A172 (cell line): ENCODE results near the gene TNP2. TPM values are rescaled to one million over a fixed set of nuclear protein-coding genes. Genes with fewer than 3 reads are reported as not detected.

Experiments used
- DNase-seq: peaks from one replicate; pipeline ENCODE4 v3.0.0-alpha.2; 2015; ENCODE audit warnings: low spot score
- total RNA-seq: library from RNA; depleted of rRNA; stranded (reverse); fragments of >200 nt; shearing (Covaris generic); gene quantifications from 2 replicates; pipeline ENCODE4 v1.2.3, GENCODE V29; 2014

TNP2 gene
- total RNA-seq, 1 experiment from 2014 or later = not detected

DNA sequence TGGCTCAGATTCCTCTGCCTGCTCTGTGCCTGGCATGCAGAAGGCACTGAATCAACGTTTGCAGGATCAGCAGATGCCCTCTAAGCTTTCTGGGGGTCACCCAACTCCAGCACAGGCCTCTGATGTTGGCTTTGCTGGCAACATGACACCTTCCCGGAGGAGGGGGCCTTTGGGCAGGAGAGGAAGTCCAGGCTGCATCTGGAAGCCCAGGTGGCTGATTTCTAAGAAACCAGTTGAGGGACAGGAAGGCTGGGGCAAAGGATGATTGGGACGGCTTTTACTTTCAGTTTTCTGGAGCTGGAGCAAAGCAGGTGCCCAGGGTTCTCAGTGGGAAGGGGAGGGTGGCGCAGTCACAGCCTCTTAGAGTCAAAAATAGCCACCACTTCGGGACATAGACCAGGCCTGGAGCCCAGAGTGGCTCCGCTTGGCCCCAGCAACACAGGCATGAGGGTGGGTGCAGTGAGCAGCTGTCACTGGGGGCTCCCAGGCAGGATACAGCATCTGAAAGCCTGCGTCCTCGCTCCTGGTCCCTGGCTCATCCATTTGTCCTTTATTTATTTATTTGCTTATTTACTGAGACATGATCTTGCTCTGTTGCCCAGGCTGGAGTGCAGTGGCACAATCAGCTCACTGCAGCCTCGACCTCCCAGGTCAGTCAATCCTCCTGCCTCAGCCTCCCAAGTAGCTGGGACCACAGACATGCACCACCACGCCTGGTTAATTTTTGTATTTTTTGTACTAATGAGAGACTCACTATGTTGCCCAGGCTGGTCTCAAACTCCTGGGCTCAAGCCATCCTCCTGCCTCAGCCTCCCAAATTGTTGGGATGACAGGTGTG is 28.3 kb downstream of the TNP2 start:
- DNase-seq = no peak

DNA sequence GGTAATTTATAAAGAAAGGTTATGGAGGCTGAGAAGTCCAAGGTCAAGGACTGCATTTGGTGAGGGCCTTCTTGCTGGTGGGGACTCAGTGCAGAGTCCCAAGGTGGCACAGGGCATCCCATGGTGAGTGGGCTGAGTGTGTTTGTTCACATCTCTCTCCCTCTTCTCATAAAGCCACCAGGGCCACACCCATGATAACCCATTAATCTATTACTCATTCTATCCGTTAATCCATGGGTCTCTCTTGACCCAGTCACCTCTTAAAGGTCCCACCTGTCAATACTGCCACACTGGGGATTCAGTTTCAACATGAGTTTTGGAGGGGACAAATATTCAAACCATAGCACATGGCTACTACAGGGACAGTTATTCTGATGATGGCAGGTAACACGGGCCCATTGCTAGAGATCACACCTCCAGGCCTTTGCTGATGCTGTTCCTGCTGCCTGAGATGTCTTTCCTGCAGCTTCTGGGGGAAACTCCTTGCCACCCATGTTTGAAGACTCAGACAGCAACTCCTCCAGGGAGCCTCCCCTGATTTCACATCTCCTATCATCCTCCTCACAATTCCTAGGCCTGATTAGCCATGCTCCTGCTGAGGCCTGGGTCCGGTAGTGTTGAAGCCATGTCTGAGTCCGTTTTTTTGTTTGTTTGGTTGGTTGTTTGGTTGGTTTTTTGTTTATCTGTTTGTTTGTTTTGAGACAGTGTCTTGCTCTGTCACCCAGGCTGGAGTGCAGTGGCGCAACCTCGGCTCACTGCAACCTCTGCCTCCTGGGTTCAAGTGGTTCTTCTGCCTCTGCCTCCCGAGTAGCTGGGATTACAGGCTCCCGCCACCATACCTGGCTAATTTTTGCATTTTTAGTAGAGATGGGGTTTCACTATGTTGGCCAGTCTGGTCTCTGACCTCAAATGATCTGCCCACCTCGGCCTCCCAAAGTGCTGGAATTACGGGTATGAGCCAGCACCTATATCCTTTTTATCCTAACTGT is 29.2 kb downstream of the TNP2 start:
- no peak for DNase-seq

DNA sequence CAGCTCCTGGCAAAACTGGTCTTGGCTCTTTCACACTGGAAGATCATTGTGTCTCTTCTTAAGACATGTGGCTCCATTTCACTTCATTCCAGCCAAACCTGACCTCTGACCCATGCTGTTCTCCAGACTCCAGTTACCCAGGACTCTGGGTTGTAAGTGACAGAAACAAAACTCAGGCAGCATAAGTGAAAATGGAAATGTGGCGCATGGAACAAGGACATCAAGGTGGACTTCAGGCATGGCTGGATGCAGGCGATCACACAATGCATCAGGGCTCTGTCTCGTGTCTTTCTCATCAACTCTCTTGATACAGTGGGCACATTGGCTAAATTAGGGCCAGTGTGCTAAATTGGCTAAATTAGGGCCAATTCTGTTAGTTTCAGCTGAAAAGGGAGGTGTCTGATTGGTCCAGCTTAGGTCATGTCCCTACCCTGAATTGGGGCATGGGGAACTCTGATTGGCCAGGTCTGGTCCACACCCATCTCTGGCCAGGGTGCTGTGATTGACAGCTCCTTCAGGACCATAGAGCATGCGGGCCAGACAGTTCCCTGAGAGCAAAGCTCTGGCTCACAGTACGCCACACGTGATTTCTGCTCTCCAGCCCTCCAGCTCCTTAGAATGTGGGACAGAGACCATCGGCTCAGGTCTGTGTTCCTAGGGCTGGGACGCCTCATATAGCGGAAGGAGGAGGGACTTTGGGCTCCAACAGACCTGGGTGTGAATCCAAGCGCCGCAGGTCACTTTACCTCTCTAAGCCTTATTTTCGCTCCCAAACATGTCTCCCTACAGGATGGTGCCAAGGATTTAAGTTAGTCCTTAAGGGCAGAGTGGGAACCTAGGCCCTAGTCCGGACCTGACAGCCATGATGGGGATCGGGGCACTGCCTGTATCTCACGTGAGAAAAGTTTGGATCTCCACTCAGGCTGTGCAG is 30.6 kb downstream of the TNP2 start:
- no peak for DNase-seq

DNA sequence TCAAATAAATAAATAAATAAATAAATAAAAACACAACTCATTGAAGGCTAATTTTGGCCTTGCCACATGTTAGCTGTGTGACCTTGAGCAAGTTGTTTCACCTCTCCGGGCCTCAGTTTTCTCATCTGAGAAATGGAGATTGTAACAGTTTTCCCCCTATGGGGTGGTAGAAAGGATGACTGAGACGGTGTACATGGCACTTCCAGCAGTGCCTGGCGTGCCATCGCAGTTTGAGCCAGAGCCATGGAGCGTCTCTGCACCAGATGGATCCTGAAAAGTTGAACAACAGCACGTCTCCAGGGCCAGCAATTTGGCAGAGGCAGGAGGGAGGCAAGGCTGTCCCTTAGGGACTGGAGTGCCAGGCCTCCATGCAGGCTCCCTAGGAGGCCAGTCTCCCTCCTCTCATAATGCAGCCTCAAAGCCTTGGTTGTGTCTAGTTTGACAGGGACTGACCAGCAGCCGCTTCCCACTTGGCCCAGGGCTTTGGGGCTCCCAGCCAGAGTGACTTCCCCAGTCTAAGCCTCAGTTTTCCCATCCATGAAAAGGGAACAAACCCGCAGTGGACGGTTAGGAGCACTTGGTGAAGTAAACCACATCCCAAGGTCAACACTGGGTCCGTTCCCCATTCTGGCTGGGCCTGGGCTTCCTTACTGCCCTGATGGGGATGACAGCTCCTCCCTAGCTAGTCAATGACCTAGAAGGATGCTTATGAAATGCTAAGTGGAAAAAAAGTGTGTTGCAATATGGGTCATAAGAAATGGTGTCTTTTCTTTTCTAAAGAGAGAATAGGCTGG is 32.5 kb downstream of the TNP2 start:
- DNase-seq = no peak

DNA sequence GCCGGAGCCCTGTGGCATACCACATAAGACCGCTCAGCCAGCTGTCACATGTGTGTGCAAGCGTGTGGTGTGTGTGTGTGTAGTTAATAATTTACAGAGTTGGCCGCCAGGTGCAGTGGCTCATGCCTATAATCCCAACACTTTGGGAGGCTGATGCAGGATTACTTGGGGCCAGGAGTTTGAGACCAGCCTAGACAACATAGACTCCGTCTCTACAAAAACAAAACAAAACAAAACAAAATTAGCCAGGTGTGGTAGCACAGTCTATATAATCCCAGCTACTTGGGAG is 33.5 kb downstream of the TNP2 start:
- no peak for DNase-seq

DNA sequence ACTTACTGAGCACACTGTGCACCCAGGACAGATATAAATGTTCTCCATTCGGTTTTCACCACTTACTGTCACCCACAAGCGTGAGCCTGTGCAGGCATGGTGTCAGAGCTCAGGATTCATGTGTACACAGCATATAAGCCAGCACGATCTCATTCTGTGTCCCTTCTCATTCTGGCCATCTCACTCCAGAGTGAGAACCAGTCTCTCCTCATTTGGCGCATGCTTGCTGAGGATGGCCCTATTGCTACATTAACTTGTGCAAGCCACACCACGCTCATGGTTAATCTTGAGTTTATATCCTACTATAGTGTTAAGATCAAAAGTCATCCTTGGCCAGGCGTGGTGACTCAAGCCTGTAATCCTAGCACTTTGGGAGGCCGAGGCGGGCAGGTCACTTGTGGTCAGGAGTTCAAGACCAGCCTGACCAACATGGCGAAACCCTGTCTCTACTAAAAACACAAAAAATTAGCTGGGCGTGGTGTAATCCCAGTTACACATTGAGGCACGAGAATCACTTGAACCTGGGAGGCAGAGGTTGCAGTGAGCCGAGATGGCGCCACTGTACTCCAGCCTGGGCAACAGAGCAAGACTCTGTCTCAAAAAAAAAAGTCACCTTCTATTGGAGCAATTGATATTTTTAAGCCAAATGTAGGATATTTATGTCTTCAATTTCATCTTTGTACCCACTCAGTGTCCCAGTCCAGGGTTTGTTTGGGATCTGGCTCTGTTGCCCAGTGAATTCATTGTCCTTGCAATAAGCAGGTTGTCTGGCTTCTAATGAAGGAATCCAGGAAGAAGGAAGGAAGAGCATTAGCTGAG is 34.0 kb downstream of the TNP2 start:
- no peak for DNase-seq

GRCh38 chr16:11233727-11234376 is 35.3 kb downstream of the TNP2 start:
- DNase-seq = peak; percentile 33

GRCh38 chr16:11232852-11233726 is 36.0 kb downstream of the TNP2 start:
- DNase-seq = no peak

- DNase-seq = no peak
These were observed 36.7 kb downstream of the TNP2 start for GRCh38 chr16:11232302-11232851.

DNA sequence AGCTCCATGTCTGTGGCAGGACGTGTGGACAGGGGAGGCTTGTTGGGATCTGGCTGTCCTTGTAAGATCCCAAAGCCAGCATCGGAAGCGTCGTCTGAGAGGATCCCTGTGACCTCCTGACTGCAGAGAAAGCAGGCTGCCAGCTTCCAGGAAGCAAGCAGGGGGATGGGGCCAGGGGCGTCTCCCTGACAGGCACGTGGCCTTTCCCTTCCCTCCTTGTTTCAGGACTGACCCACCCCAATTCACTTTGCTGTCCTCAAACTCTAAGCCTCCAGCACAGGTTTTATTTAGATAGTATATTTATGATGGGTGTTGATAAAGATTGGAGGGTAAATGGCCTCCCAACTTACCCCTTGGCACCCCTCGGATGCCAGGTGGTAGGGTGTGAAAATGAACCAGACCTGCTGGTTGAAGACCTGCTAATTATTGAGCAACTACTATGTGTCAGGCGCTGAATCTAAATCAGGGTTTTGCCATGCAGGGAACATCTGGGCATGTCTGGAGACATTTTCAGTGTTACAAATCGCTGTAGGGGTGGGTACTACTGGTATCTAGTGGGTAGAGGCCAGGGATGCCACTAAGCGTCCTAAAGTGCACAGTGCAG is 37.7 kb downstream of the TNP2 start:
- no peak for DNase-seq

GRCh38 chr16:11229906-11230305 is 39.2 kb downstream of the TNP2 start:
- no peak for DNase-seq

DNA sequence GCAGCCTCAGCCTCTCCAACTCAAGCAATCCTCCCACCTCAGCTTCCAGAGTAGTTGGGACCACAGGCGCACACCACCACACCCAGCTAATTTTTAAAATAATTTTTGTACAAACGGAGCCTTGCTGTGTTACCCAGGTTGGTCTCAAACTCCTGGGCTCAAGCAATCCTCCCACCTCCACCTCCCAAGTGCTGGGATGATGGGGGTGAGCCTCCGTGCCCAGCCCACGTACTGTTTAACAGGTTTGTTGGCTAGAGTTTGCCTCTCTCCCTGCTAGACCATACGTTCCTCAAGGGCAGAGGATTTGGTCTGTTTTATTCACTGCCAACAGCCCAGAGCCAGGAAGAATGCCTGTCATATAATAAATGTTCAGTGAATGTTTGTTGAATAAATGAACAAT is 39.7 kb downstream of the TNP2 start:
- DNase-seq = no peak

- no peak for DNase-seq
These were observed 43.2 kb downstream of the TNP2 start for GRCh38 chr16:11225677-11226549.

- no peak for DNase-seq
These were observed 44.0 kb downstream of the TNP2 start for GRCh38 chr16:11224894-11225676.

DNA sequence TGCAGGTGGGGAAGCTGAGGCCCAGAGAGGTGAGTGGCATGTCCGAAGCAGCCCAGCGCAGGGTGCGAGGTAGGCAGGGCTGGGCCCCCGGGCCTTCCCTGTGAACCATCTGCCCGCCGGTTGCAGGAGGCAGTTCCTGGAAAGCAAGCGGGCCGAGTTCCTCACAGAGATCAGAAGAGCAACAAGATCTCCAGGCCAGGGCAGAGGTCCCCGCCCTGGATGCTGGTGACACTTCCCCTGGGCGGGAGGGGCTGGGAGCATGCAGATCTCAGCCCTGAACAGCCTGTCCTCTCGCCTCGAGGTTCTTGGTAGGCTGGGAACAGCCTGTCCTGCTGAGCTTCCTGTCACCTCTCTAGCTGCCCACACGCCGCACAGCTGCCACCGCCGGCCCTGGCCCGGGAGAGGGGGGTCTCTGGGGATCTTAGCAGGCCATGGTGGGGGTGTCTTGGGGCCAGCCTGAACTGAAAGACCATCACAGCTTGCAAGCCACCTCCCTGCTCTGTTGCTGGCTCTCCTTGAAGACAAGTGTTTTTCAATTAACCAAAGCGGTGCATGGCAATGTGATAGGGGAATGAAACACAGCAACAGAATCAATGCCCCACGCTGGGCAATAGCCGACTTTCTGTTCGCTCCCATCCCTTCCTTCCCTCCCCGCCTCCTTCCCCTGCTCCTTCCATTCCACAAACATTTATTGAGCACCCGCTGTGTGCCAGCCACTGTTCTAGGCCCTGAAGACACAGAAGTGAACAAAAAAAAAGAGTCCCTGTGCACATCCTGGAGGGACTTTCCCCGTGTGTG is 44.8 kb downstream of the TNP2 start:
- no peak for DNase-seq
